Inflammatory macrophage (primary cell): Measurements from ENCODE around the gene CLCA1.

Experiments
- DNase-seq, 2 donors: peaks; one replicate each; pipeline ENCODE4 v3.0.0-alpha.2; 2020 to 2022

The CLCA1 gene

DNA sequence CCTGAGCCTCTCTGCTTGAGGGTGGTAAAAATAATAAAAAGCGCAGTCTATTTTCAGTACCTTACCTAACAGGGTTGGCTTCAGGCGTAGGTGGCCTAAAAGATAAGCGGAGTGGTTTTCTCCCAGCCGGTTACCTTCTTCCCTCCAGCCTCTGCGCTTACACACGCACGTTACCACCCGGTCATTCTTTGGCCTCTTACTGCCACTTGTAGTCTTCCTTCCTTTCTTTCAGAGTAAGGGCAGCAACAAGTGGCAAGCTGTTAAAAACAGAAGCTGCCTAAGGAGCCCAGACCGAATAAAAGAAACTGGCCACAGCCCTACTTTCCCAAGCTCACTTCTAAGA lies 35.4 kb downstream of the CLCA1 start:
- no peak for DNase-seq

- DNase-seq: no peak
Observed at GRCh38 chr1:86504895-86505563, 36.3 kb downstream of the CLCA1 start.

DNA sequence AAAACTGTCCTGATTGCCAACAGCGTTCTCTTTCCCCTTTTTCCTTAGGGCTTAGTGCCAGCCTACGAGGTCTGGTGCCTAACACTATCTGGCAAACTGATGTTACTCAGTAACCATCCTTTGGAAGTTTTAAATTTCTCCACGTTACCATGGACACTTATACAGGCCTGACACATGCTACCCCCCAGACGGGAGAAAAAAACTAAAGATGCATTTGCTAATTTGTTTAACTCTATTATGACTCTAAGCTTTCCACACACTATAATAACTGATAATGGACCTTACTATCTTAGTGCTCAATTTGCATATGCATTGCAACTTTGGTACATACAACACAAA lies 36.8 kb downstream of the CLCA1 start:
- no peak for DNase-seq

- DNase-seq: peak; percentile 13 to 15
Observed at GRCh38 chr1:86507935-86508582, 39.3 kb downstream of the CLCA1 start.

GRCh38 chr1:86508583-86508969 lies 39.8 kb downstream of the CLCA1 start:
- no peak for DNase-seq

DNA sequence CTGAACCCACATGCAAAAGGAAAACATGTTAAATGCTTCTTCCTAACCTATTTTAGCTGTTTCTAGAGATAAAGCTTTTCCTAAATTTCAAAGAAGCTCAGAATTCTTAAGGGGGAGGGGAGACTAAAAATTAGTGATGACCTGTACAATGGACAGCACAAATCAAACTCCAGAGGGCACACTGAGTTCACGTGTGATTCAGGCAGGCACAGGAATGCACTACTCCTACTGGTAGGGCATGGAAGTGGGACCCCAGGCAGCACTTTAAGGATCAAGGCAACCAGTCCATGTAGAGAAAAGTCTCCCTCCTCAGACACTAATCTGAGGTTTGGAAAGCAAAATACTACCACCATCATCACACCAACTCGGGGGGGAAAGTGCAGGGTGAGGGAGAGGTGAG lies 46.9 kb downstream of the CLCA1 start:
- DNase-seq: no peak

DNA sequence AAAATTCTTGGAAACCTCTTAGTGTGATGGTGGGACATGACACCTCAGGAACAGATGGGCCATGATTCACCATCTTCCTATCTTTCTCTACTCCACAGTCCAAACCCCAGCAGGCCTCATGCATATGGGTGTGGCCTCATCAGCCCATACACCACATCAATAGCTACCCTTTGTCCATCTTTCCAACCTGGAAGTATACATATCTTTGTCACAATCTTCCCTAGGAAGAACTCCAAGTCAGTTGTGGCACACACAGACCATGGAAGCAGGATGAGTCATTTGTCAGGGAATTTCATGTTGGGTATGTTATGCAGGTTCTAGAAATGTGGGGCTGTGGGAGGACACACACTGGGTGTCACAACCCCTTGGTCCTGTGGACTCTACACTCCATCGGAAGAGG lies 47.6 kb downstream of the CLCA1 start:
- DNase-seq: no peak

GRCh38 chr1:86517336-86517735 lies 48.6 kb downstream of the CLCA1 start:
- no peak for DNase-seq

GRCh38 chr1:86520789-86521521 lies 52.2 kb downstream of the CLCA1 start:
- DNase-seq: no peak

DNA sequence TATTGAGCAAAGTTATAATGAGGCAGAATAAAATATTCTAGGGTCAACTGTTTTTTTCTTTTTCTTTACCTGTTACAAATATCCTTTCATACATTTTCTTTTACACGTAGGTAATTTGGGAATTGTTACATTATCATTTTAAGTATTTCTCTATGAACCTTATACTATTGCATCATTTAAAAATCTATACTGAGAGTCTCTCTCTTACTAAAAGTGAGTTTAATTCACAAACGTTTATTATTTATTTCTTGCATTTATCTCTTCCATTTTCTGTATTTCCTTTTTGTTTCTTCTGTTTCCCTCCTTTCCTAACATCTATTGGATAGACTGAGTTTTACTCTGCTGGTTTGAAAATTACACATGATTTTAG lies 52.8 kb downstream of the CLCA1 start:
- DNase-seq: no peak

DNA sequence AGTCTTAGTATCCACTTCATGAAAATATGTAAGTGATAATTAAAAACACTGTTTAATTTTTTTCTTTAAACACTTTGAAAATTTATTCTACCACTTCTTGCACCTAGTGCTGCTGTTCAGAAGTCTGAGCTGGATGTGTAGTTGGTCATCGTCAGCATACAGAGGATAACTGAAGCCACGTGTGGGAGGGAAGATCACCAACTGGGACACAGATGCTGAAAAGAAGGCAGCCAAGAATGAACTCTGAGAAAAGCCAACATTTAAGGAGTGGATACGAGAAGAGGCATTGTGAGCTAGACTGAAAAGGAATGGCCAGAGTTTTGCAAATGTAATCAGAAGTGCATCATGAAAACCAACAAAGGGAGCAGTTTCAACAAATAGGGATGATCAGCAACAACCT lies 53.5 kb downstream of the CLCA1 start:
- no peak for DNase-seq

DNA sequence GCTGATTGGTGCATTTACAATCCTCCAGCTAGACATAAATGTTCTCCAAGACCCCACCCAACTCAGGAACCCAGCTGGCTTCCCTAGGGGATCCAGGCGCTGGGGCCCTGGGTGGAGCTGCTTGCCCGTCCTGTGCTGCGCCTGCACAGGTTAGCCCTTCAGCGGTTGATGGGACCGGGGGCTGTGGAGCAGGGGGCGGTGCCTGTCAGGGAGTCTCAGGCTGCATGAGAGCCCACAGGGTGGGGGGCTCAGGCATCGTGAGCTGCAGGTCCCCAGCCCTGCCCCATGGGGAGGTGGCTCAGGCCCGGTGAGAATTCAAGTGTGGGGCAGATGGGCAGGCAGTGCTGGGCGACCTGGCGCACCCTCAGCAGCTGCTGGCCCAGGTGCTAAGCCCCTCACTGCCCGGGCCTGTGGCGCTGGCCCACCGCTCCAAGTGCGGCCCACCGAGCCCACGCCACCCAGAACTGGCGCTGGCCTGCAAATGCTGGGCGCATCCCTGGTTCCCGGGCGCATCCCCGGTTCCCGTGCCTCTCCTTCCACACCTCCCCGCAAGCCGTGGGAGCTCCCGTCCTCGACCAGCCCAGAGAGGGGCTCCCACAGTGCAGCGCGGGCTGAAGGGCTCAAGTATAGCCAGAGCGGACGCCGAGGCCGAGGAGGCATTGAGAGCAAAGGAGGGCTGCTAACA lies 55.1 kb downstream of the CLCA1 start:
- no peak for DNase-seq

DNA sequence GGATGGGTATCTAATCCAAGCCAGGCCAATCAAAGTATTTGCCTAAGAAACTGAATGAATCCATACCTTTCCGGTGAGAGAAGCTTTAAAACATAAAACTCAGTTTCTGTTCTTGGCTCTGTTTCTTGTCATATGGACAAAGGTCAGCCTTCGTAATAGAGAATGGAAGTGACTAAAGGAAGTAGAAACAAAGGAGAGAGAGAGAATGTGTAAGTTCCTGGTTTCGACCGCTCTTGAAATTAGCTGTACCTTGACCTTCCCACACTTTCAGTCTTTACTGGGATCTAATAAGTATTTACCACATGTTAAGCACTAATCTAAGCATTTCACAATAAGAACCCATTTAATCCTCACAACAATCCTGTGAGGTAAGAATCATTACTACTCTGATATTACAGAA lies 58.6 kb downstream of the CLCA1 start:
- DNase-seq: no peak

DNA sequence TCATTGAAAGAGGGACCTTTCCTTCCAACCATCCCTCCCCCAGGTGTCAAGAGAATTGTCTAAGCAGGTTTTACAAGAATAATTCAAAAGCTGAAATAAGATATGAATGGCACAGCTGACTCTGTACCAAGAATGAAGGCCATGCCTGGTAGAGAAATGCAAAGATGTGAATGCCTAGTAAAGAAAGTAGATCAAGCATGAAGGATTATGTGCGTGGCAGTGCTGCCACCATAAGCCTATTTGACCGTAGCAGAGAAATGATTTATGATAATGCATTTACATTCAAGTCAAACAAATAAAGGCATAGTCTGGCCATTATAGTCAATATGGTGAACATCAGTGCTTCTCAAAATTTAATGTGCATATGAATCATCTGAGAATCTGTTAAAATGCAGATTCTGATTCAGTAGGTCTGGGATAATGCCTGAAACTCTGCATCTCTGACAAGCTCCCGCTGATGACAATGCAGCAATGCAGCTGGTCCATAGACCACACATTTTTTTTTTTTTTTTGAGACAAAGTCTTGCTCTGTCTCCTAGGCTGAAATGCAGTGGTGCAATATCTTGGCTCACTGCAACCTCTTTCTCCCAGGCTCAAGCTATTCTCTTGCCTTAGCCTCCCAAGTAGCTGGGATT lies 61.6 kb downstream of the CLCA1 start:
- DNase-seq: no peak

DNA sequence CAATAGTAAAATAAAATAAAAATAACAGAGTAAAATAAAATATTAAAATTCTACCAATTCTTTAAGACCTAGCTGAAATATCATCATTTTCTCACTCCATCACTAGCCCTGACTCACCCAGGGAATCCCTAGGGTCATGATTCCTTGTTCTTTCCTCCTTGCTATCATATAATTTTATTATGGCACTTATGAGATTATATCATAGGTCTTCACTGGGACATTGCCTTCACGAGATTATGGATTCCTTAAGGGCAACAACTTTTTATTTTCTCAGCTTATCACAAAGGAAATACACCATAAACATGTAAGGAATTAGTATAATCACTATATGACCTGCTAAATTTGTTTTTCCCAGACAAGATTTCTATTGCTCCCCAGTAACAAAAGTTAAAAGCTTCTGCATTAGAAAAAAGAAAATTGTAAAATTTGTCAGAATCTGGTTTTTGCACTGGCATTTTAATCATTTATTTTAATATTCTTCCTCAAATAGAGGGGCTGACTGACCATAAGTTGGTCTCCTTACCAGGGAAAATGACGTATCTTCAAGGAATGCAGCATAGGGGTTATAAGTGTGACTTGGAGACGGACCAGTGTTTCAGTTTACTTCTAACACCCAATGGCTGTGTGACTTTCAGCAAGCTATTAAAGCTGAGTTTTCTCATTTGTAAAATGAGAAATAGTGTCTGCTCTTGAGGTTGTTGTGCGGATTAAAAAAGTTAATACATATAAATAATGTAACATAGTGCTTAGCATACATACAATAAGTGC lies 69.4 kb downstream of the CLCA1 start:
- no peak for DNase-seq

- no peak for DNase-seq
Observed at GRCh38 chr1:86538775-86539174, 70.0 kb downstream of the CLCA1 start.

- DNase-seq: no peak
Observed at GRCh38 chr1:86541859-86542258, 73.1 kb downstream of the CLCA1 start.

- DNase-seq: no peak
Observed at GRCh38 chr1:86542631-86543030, 73.9 kb downstream of the CLCA1 start.

- DNase-seq: no peak
Observed at GRCh38 chr1:86546787-86547221, 78.1 kb downstream of the CLCA1 start, which contains the start of gene CLCA4. TSS of gene CLCA4 (plus strand) at chr1:86547078. CDS start at chr1:86547120, 42 bp downstream.

GRCh38 chr1:86548839-86549238 lies 80.1 kb downstream of the CLCA1 start:
- no peak for DNase-seq
